ENCODE results near the gene RALA.

The RALA gene, protein sequence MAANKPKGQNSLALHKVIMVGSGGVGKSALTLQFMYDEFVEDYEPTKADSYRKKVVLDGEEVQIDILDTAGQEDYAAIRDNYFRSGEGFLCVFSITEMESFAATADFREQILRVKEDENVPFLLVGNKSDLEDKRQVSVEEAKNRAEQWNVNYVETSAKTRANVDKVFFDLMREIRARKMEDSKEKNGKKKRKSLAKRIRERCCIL

DNA sequence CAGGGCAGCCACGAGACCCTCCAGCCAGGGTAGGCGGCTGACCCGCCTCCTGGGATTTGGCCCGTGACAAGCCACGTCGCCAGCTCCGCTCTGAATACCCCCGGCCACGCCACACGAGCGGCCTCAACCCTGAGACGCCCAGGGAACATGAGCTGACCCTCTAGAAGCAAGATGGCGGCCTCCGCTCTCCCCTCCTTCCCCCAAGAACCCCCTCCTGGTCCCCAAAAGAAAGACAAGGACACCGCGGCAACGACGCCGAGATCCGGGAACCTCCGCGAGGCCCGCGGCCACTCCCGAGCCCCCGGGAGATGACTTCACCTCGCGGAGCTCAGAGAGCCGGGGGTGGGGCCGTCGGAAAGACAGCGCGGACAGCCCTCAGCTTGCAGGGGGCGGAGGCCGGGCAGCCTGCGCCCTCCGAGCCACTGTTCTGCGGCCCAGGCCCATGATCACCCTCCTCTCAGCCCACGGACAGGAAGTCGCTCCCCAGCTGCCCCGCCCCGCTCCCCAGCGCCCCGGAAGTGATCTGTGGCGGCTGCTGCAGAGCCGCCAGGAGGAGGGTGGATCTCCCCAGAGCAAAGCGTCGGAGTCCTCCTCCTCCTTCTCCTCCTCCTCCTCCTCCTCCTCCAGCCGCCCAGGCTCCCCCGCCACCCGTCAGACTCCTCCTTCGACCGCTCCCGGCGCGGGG lies at the start of gene RALA:
Gene RALA (plus strand): TSS at position 526 of the 685 bp plus-strand sequence. CDS start 63,096 bp downstream, outside the sequence.
- peaks cover 9% of the 10 kb centered on the region for H3K36me3 Mint-ChIP-seq (ENCODE audit: low read depth)
- H3K4me3 Mint-ChIP-seq = peak within 1 kb of the TSS; percentile 93
- no peaks in the 10 kb centered on the region for H3K9me3 Mint-ChIP-seq
- H3K4me1 Mint-ChIP-seq (ENCODE audit: low read depth) = peaks cover 55% of the 10 kb centered on the region
- no peaks in the 10 kb centered on the region for H3K27me3 Mint-ChIP-seq
- H3K27ac Mint-ChIP-seq = peak within 1 kb of the TSS; percentile 95

- H3K27me3 Mint-ChIP-seq = no peaks in the 10 kb centered on the region
- no peak overlapping the region for H3K4me3 Mint-ChIP-seq
- H3K4me1 Mint-ChIP-seq (ENCODE audit: low read depth) = peaks cover 3% of the 10 kb centered on the region
- H3K9me3 Mint-ChIP-seq = no peaks in the 10 kb centered on the region
- H3K27ac Mint-ChIP-seq = no peak overlapping the region
- peaks cover 33% of the 10 kb centered on the region for H3K36me3 Mint-ChIP-seq (ENCODE audit: low read depth)
These were observed 48.6 kb upstream of the RALA start for GRCh38 chr7:39574673-39575349.

GRCh38 chr7:39577229-39577874 lies 46.0 kb upstream of the RALA start:
- no peaks in the 10 kb centered on the region for H3K9me3 Mint-ChIP-seq
- no peaks in the 10 kb centered on the region for H3K27me3 Mint-ChIP-seq
- no peak overlapping the region for H3K27ac Mint-ChIP-seq
- H3K4me3 Mint-ChIP-seq = no peak overlapping the region
- H3K36me3 Mint-ChIP-seq (ENCODE audit: low read depth) = peaks cover 22% of the 10 kb centered on the region
- H3K4me1 Mint-ChIP-seq (ENCODE audit: low read depth) = peaks cover 10% of the 10 kb centered on the region

DNA sequence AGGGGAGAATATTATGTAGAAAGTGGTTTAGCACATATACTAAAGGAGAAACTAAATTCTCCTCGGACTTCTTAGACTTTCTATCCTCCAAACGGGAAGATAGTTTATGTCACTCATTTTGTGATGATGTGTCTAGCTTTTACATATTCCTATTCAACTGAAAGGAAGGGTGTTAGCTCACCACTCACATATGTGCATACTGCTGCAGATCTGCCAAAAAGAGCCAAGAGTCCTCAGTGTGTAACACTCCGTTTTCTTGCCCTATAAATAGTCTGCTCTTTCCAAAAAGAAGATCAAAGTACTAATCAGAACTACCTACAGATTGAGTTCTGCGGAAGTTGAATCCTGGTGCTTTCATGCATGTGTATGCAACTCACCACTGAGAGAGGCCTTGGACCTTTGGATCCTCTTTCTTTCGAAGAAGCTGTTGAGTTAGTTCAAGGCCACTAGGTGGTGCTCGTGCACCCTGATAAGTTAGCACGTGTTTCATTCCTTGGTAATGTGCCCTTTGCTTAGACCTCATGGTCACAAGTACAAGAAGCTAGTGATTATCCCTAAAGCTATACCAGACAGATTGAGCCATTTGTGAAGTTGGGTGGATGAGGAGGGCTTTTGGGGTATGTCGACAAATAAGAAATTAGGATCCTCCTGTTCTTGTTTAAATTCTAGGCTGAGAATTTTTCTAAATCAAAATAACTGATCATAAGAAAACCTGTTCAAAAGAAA lies 43.1 kb upstream of the RALA start:
- H3K4me3 Mint-ChIP-seq = no peak overlapping the region
- H3K27ac Mint-ChIP-seq = peak overlapping the region; percentile 81
- H3K9me3 Mint-ChIP-seq = no peaks in the 10 kb centered on the region
- H3K27me3 Mint-ChIP-seq = no peaks in the 10 kb centered on the region
- peaks cover 5% of the 10 kb centered on the region for H3K36me3 Mint-ChIP-seq (ENCODE audit: low read depth)
- peaks cover 22% of the 10 kb centered on the region for H3K4me1 Mint-ChIP-seq (ENCODE audit: low read depth)

- Mint-ChIP-seq H3K27me3 (no peaks in the 10 kb centered on the region), H3K27ac (no peak overlapping the region), H3K4me1 (ENCODE audit: low read depth) (peaks cover 29% of the 10 kb centered on the region), H3K4me3 (no peak overlapping the region), H3K9me3 (no peaks in the 10 kb centered on the region), H3K36me3 (ENCODE audit: low read depth) (no peaks in the 10 kb centered on the region)
These were observed 40.8 kb upstream of the RALA start for GRCh38 chr7:39582536-39582935.

DNA sequence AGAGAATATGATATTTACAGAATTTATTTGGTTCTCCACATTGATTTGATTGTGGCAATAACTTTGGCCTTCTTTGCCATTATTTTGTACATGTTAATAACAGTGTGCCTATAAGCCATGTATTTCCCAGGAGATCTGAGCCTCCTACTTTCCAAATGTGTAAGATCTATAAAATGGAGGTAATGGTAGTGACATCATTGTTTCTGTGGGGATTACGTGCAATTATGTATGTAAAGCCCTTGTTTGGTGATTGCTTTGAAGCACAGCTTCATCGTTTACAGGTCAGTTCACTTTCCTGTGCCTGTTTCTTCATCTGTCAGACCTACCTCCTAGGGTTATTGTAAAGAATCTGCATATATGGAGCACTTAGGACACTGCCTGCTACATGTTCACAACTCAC lies 39.8 kb upstream of the RALA start:
- H3K27me3 Mint-ChIP-seq = no peaks in the 10 kb centered on the region
- no peaks in the 10 kb centered on the region for H3K9me3 Mint-ChIP-seq
- no peaks in the 10 kb centered on the region for H3K36me3 Mint-ChIP-seq (ENCODE audit: low read depth)
- H3K4me3 Mint-ChIP-seq = no peak overlapping the region
- H3K27ac Mint-ChIP-seq = no peak overlapping the region
- H3K4me1 Mint-ChIP-seq (ENCODE audit: low read depth) = peaks cover 35% of the 10 kb centered on the region

- H3K9me3 Mint-ChIP-seq = no peaks in the 10 kb centered on the region
- no peaks in the 10 kb centered on the region for H3K27me3 Mint-ChIP-seq
- no peak overlapping the region for H3K27ac Mint-ChIP-seq
- no peak overlapping the region for H3K4me3 Mint-ChIP-seq
- no peaks in the 10 kb centered on the region for H3K36me3 Mint-ChIP-seq (ENCODE audit: low read depth)
- H3K4me1 Mint-ChIP-seq (ENCODE audit: low read depth) = peaks cover 56% of the 10 kb centered on the region
These were observed 36.0 kb upstream of the RALA start for GRCh38 chr7:39587393-39587792.

GRCh38 chr7:39588416-39588815 lies 35.0 kb upstream of the RALA start:
- Mint-ChIP-seq H3K4me1 (ENCODE audit: low read depth) (peaks cover 59% of the 10 kb centered on the region), H3K27ac (no peak overlapping the region), H3K4me3 (no peak overlapping the region), H3K27me3 (no peaks in the 10 kb centered on the region), H3K36me3 (ENCODE audit: low read depth) (no peaks in the 10 kb centered on the region), H3K9me3 (no peaks in the 10 kb centered on the region)

DNA sequence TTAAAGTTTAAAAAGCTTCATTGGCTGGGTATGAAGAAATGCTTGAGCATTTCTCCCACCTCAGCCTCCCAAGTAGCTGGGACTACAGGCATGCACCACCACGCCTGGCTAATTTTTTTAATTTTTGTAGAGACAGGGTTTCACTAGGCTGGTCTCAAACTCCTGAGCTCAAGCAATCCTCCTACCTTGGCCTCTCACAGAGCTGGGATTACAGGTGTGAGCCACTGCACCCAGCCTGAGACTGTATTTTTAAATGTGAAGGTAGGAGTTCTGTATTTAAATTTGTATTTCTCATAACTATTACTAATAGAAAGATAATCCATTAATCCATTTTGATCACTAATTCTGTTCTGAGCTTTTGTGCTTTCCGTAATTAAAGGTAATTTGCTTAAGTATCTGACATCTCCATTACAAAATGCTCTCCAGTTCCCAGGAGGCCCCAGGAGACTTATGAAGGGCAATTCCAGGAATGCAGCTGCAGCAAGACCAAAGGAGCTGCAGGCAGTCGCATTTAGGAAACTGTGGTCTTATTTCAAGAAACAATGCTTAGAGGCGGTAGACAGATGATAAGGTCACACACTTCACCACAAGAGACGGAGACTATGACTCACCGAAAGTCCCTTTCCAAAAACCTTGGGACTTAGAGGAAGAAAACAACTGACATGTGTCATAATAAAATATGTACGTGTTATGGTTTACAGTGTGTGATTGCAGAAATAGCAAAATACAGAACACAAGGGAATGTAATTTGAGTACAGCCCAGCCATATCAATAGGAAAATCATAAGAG lies 33.9 kb upstream of the RALA start:
- Mint-ChIP-seq H3K4me3 (peak overlapping the region; percentile 27), H3K27me3 (no peaks in the 10 kb centered on the region), H3K27ac (peak overlapping the region; percentile 52), H3K36me3 (ENCODE audit: low read depth) (no peaks in the 10 kb centered on the region), H3K4me1 (ENCODE audit: low read depth) (peaks cover 60% of the 10 kb centered on the region), H3K9me3 (no peaks in the 10 kb centered on the region)

DNA sequence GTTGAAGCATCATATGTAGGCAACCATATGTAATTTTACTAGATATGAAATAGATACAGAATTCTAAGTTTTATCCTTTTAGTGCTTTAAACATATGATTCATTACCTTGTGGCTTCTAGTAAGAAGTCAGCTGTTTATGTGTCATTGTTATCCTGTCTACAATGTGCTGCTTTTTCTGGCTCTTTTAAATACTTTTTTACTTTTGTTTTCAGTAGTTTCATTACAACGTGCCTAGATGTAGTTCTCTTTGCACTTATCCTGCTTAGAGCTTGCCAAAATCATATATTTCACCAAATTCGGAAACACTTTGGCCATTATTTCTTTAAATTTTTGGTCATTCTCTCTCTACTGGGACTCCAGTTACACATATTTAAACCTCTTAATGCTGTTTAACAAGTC lies 30.8 kb upstream of the RALA start:
- Mint-ChIP-seq H3K4me3 (peak overlapping the region; percentile 54), H3K27me3 (no peaks in the 10 kb centered on the region), H3K9me3 (no peaks in the 10 kb centered on the region), H3K36me3 (ENCODE audit: low read depth) (no peaks in the 10 kb centered on the region), H3K27ac (peak overlapping the region; percentile 62), H3K4me1 (ENCODE audit: low read depth) (peaks cover 53% of the 10 kb centered on the region)

DNA sequence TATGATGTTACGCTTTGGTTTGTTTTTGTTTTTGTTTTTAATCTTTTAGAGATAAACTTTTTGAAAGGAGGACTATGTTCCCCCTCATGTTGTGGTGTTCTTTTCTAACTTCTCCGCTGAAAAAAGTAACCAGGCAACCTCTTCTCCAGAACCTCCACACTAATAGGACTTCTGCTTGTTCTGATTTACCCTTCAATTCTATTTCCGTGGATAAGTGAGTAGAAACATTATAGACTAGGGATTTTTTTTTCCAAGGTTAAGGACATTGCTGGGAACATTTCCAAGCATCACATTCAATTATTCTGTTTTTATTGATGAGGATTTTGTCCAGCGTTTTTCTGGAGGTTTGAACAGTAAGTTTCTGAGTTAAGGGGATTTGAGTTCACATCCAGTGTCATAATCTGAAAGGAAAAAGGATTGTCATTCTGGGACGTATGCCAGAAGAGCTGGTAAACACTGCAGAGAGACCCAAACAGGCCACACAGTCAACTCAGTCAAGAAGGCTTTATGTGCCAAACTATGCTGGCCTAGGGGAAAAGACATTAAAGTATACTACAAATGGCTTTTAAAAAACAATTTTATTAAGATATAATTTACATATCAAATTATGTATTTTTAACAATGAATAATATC lies 28.3 kb upstream of the RALA start:
- peaks cover 36% of the 10 kb centered on the region for H3K4me1 Mint-ChIP-seq (ENCODE audit: low read depth)

DNA sequence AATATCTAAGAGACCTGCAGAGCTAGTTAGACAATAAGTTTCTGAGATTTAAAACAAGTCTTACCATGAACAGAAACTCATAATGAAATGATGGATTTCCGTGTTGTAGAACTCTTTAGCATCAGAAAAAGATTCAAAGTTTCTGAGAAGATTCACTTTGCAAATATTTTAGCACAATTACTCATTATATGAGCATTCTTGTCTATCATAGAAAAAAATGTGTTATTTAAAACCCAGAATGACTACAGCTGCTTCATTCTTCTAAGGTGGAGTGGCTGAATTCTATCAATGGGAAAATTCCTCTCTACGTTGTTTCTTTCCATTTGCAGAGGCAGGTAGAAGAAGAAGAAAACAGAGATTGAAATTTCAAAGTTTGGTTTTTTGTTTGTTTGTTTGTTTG lies 21.0 kb upstream of the RALA start:
- H3K27me3 Mint-ChIP-seq = no peaks in the 10 kb centered on the region
- H3K9me3 Mint-ChIP-seq = no peaks in the 10 kb centered on the region
- H3K27ac Mint-ChIP-seq = no peak overlapping the region
- H3K4me3 Mint-ChIP-seq = no peak overlapping the region
- peaks cover 36% of the 10 kb centered on the region for H3K4me1 Mint-ChIP-seq (ENCODE audit: low read depth)
- no peaks in the 10 kb centered on the region for H3K36me3 Mint-ChIP-seq (ENCODE audit: low read depth)

More for the DNA sequence above, 28.3 kb upstream of the RALA start:
- no peaks in the 10 kb centered on the region for H3K36me3 Mint-ChIP-seq (ENCODE audit: low read depth)
- no peaks in the 10 kb centered on the region for H3K27me3 Mint-ChIP-seq
- H3K27ac Mint-ChIP-seq = no peak overlapping the region
- H3K4me3 Mint-ChIP-seq = no peak overlapping the region
- H3K9me3 Mint-ChIP-seq = no peaks in the 10 kb centered on the region

- no peak overlapping the region for H3K27ac Mint-ChIP-seq
- H3K9me3 Mint-ChIP-seq = no peaks in the 10 kb centered on the region
- H3K4me3 Mint-ChIP-seq = no peak overlapping the region
- H3K36me3 Mint-ChIP-seq (ENCODE audit: low read depth) = no peaks in the 10 kb centered on the region
- peaks cover 44% of the 10 kb centered on the region for H3K4me1 Mint-ChIP-seq (ENCODE audit: low read depth)
- H3K27me3 Mint-ChIP-seq = peaks cover 6% of the 10 kb centered on the region
These were observed 19.4 kb upstream of the RALA start for GRCh38 chr7:39603924-39604323.
